Measurements from ENCODE around the gene AAR2. TPM values are rescaled to one million over a fixed set of nuclear protein-coding genes. Genes with fewer than 3 reads are reported as not detected.
A peak's percentile ranks its signal among the peaks of the same experiment; 100 is the strongest.

The AAR2 gene
- total and polyA plus RNA-seq, 2 experiments from 2014 or later = 33.5 to 42.2 TPM

DNA sequence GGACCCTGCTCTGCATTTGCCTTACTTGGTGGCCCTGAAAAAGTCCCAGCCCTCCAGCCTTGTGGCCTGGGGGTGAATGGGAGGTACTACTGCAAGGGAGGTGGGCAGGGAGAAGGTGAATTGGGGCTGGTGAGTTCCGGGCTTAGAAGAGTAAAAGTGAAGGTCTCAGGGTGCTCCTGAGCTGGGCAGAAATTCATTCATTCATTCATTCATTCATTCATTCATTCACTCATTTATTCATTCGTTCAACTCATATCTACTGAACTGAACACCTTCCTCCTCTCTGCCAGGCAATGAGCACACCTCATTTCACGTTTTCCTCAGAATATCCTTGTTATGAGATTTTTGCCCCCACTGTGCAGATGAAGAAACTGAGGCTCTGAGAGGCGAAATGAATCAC, 63.2 kb downstream of the AAR2 start:
- Histone ChIP-seq H3K4me3 (no peak overlapping the region), H3K9me3 (ENCODE audit: low read depth) (no peaks in the 10 kb centered on the region), H3K27me3 (peaks cover 42% of the 10 kb centered on the region), H3K27ac (no peak overlapping the region), H3K4me1 (ENCODE audit: low read depth) (no peaks in the 10 kb centered on the region), H3K36me3 (no peaks in the 10 kb centered on the region)
- TF ChIP-seq, protein P1, sequence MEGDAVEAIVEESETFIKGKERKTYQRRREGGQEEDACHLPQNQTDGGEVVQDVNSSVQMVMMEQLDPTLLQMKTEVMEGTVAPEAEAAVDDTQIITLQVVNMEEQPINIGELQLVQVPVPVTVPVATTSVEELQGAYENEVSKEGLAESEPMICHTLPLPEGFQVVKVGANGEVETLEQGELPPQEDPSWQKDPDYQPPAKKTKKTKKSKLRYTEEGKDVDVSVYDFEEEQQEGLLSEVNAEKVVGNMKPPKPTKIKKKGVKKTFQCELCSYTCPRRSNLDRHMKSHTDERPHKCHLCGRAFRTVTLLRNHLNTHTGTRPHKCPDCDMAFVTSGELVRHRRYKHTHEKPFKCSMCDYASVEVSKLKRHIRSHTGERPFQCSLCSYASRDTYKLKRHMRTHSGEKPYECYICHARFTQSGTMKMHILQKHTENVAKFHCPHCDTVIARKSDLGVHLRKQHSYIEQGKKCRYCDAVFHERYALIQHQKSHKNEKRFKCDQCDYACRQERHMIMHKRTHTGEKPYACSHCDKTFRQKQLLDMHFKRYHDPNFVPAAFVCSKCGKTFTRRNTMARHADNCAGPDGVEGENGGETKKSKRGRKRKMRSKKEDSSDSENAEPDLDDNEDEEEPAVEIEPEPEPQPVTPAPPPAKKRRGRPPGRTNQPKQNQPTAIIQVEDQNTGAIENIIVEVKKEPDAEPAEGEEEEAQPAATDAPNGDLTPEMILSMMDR (IDR thresholded peaks at IDR 0.05; ENCODE audit: low read depth, low read length) = no peak
- no peak for DNase-seq (ENCODE audit: low read depth in 1 of 2, low spot score in 1 of 2)

DNA sequence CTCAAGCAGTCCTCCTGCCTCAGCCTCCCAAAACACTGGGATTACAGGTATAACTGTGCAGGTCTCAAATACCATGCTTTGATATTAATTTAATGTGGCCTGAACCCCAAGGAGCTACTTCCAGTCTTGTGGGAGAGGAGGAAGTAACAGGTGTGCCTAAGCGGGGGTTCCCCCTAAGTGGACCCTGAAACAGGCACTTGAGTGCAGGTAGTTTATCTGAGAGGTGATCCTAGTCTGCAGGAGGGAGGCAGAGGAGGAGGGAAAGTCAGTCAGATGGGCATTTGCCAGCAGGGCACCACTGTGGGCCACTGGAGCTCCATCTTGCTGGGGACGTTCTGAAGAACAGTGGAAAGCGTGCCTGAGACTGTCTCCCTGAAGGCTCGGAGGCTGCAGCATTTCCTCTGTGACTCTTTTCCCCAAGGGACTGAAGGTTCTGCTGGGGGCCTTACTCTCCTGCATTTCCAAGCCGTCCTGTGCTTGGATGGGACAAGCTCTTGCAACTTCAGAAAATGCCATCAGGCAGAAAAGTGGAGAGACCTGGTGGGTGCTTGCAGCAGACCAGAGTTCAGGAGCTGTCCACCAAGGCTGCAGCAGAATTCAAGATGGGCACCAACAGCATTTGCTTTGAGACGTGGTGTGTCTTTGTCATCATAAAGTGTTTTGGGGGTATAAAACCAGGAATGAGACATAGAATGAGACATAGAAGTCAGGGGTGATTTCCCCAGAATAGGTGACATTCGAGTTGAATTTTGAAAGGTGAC, 65.3 kb downstream of the AAR2 start:
- no peak for DNase-seq (ENCODE audit: low read depth in 1 of 2, low spot score in 1 of 2)
- Histone ChIP-seq H3K4me3 (no peak overlapping the region), H3K4me1 (ENCODE audit: low read depth) (no peaks in the 10 kb centered on the region), H3K27ac (no peak overlapping the region), H3K36me3 (no peaks in the 10 kb centered on the region), H3K27me3 (peaks cover 63% of the 10 kb centered on the region), H3K9me3 (ENCODE audit: low read depth) (no peaks in the 10 kb centered on the region)
- TF ChIP-seq, protein P1 (IDR thresholded peaks at IDR 0.05; ENCODE audit: low read depth, low read length) = no peak

DNA sequence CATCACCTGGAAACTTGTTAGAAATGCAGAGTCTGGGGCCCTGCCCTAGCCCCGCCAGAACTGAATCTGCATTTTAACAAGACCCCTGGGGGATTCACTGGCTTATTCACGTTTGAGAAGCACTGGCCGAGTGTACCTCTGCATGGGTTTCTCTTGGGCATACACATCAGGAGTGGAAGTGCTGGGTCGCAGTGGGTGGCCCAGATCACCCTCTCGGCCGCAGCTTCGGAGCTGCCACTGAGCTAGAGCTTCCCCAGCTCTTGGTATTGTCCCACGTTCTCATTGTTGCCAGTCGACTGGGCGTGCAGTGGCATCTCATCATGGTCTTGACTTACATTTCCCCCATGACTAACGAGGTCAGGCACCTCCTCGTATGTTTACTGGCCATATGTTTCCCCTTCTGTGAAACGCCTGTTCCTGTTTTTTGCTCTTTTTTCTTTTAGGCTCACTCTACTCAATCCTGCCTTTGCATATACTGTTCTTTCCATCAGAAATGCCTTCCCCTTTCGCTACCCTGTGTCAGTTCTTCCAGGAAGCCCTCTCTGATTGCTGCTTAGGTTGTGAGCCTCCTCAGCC, 66.8 kb downstream of the AAR2 start:
- Histone ChIP-seq H3K27ac (no peak overlapping the region), H3K27me3 (peaks cover 73% of the 10 kb centered on the region), H3K4me3 (no peak overlapping the region), H3K4me1 (ENCODE audit: low read depth) (no peaks in the 10 kb centered on the region), H3K36me3 (no peaks in the 10 kb centered on the region), H3K9me3 (ENCODE audit: low read depth) (no peaks in the 10 kb centered on the region)
- TF ChIP-seq, protein P1 (IDR thresholded peaks at IDR 0.05; ENCODE audit: low read depth, low read length) = no peak
- DNase-seq (ENCODE audit: low read depth in 1 of 2, low spot score in 1 of 2) = no peak

DNA sequence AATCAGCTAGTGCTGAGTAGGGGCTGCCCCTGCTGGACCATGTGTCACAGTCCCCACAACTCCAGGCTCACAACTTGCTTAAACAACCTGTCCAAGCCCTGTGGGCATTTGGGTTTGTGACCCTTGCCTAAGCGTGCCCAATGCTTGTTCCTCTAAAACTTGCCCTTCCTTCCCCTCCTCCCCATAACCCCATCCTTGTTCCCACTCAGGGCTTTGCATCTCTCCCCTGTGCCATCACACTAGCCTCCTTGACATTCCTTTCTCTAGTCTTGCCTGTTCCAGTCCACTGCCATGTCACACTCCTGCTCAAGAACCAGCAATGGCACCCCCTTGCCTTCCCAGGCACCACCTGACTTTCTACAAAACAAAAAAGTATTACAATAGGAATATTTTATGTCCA, 67.6 kb downstream of the AAR2 start:
- Histone ChIP-seq H3K4me3 (no peak overlapping the region), H3K27ac (no peak overlapping the region), H3K27me3 (peaks cover 80% of the 10 kb centered on the region), H3K9me3 (ENCODE audit: low read depth) (no peaks in the 10 kb centered on the region), H3K4me1 (ENCODE audit: low read depth) (no peaks in the 10 kb centered on the region), H3K36me3 (no peaks in the 10 kb centered on the region)
- DNase-seq (ENCODE audit: low read depth in 1 of 2, low spot score in 1 of 2) = no peak
- TF ChIP-seq, protein P1 (IDR thresholded peaks at IDR 0.05; ENCODE audit: low read depth, low read length) = no peak

DNA sequence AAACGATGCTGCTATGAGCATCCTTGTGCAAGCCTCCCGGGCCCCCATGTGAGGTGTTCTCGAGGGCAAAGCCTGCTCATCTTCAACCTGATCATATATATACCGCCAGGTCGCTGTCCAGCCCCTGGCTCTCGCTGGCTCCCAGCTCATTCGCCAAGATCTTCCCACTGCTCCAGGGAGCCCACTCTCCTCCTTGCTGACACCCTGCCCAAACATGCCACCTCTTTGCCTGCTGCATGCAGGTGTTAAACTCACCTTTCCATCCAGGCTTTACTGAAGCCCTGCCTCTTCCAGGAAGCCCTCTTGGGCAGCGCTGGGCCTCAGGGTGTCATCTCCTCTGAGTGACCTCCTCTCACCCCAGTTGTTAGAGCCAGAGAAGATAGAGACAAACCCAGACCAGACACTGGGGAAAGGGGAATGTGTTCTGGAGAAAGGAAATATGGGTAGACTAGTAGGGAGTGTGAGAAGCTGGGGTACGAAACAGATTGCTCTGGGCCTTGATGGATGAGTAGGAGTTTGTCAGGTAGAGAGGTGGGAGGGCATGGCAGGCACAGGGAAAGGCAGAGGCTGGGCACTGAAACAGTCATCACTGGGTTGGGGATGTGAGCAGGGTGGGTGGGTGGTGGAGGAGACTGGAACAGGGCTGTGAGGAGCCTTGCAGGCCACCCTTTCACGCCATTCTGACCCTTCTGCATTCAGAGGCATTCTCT, 68.7 kb downstream of the AAR2 start:
- H3K36me3 ChIP-seq = no peaks in the 10 kb centered on the region
- no peaks in the 10 kb centered on the region for H3K4me1 ChIP-seq (ENCODE audit: low read depth)
- peaks cover 91% of the 10 kb centered on the region for H3K27me3 ChIP-seq
- no peak overlapping the region for H3K4me3 ChIP-seq
- peak in 1 of 2 donors; percentile 29 for DNase-seq (ENCODE audit: low read depth in 1 of 2, low spot score in 1 of 2)
- H3K9me3 ChIP-seq (ENCODE audit: low read depth) = no peaks in the 10 kb centered on the region
- H3K27ac ChIP-seq = no peak overlapping the region
- TF ChIP-seq, protein P1 (IDR thresholded peaks at IDR 0.05; ENCODE audit: low read depth, low read length) = no peak

Measured in cardiac muscle cell (in vitro differentiated cells and primary cell).